HT1080 (cell line): ENCODE data around the gene EHD2. TPM values are rescaled to one million over a fixed set of nuclear protein-coding genes. Genes with fewer than 3 reads are reported as not detected.
"Not testable (repeated sequence)": the region's sequence is repeated elsewhere in the genome, so short reads cannot be mapped to it uniquely, and the experiment has no call there.

ENCODE experiments used
- DNase-seq: peaks from one replicate; pipeline ENCODE4 v3.0.0-alpha.2; 2015; ENCODE audit warnings: low read depth
- total RNA-seq: library from RNA; depleted of rRNA; stranded (reverse); fragments of >200 nt; shearing (Covaris generic); gene quantifications from 2 replicates; pipeline ENCODE4 v1.2.3, GENCODE V29; 2014

EHD2 gene
- total RNA-seq, 1 experiment from 2014 or later = 36.2 TPM

- no peak for DNase-seq
Measured at GRCh38 chr19:47714339-47714738, 1.1 kb downstream of the EHD2 start.

DNA sequence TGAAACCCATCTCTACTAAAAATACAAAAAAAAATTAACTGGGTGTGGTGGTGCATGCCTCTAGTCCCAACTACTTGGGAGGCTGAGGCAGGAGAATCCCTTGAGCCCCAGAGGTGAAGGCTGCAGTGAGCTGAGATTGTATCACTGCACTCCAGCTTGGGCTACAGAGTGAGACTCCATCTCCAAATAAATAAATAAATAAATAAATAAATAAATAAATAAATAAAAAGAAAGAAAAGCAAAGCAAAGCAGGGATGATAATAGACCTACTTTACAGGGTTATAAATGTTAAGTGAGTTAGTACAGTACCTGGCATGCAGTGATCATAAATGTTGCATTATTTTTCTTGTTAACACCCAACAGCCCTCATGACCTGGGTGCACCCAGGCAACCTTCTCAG lies 1.6 kb downstream of the EHD2 start:
- DNase-seq = not testable (repeated sequence)

DNA sequence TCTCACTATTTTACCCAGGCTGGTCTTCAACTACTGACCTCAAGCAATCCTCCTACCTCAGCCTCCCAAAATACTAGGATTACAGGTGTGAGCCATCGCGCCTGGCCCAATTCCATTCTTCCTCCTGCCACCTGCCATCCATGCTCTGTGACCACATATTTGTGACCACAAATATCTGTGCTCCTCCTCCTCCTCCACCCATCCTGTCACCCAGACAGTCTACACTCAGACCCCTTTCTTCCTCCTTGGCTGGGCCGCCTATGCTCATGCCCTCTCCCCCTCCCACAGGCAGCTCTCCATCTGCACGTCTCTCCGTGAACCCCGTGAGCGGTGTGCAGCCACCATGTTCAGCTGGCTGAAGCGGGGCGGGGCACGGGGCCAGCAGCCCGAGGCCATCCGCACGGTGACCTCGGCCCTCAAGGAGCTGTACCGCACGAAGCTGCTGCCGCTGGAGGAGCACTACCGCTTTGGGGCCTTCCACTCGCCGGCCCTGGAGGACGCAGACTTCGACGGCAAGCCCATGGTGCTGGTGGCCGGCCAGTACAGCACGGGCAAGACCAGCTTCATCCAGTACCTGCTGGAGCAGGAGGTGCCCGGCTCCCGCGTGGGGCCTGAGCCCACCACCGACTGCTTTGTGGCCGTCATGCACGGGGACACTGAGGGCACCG lies 3.2 kb downstream of the EHD2 start:
- DNase-seq = no peak

- DNase-seq = not testable (repeated sequence)
Measured at GRCh38 chr19:47718415-47719046, 5.3 kb downstream of the EHD2 start.

DNA sequence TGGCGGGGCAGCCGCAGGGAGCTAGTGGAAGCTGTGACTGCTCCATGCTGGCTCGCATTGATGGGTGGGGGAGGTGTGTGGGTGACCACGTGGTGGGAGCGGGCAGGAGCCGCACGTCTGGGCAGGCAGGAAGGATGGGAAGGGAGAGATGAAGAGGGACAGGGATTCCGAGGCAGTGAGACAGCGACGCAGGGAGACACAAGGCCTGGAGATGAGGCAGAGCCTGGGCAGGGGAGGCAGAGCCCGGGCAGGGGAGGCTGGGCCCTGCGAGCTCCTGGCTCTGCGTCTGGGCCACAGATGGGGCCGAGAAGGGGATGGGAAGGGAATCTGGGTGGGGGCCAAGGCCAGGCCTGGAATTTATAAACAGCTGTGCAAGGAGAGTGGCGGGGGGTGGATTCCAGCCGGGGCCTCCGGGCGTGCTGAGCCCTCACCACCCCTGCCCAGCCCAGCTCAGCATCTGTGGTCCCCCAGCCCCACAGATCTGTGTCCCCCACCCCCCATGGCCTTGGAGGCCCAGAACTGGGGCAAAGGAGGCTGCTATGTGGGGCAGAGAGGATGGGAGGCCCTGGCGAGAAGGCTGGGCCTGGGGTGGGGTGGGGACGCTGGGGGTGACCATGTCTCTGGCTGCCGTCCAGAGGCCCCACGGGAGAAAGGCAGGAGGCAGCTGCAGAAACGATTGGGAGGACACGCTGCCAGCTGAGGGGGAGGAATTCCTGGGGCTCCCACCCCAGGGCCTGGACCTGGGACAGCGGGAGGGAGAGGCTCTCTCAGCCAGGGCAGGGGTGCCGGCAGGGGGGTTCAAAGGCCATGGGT lies 6.0 kb downstream of the EHD2 start:
- peak; percentile 88 for DNase-seq

GRCh38 chr19:47720669-47721422 lies 7.6 kb downstream of the EHD2 start:
- no peak for DNase-seq

DNA sequence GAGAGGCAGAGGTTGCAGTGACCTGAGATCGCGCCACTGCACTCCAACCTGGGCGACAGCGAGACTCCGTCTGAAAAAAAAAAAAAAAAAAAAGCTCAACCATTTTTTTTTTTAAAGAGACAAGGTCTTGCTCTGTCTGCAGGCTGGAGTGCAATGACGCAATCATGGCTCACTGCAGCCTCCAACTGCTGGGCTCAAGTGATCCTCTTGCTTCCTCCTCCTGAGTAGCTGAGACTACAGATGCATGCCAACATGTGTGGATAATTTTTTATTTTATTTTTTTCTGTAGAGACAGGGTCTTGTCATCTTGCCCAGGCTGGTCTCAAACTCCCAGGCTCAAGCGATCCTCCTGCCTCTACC lies 10.3 kb downstream of the EHD2 start:
- DNase-seq = peak; percentile 91

- DNase-seq = no peak
Measured at GRCh38 chr19:47725759-47726401, 12.7 kb downstream of the EHD2 start.

GRCh38 chr19:47726467-47726866 lies 13.2 kb downstream of the EHD2 start:
- DNase-seq = peak; percentile 65

GRCh38 chr19:47728295-47728694 lies 15.1 kb downstream of the EHD2 start:
- DNase-seq = not testable (repeated sequence)

DNA sequence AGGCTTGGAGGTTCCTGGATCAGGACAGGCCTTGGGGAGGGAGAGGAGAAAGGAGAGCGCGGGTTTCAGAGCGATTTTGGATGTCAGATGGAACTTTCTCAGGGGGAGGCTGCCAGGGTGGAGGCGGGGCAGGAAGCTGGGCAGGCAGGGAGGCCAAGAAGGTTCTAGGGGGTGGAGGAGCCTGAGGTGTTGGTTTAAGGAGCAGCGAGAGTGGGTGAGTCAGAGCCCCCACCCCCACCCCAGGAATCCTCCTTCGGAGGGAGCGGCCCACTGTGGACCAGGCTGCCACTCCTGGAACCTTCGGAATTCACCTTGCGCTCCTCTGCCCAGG lies 16.2 kb downstream of the EHD2 start:
- peak; percentile 93 for DNase-seq

- DNase-seq = no peak
Measured at GRCh38 chr19:47729799-47730520, 16.7 kb downstream of the EHD2 start.

DNA sequence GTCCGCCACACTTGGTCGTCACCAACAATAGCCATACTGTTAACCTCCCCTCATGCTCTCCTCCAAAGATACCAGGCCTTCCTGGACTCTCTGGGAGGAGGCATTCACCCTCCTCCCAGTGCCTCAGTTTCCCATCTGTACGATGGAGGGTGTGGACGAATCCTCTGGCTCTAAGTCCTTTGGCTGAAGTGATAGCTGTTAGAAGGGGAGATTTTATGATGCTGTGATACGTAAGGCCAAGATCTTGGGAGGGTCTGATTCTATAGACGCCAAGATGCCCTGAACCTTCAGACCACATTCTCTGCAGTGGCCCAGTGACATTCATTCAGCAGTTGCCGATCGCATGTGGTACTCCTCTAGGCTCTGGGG lies 17.3 kb downstream of the EHD2 start:
- DNase-seq = no peak

- no peak for DNase-seq
Measured at GRCh38 chr19:47730910-47731309, 17.7 kb downstream of the EHD2 start.

GRCh38 chr19:47735131-47735530 lies 21.9 kb downstream of the EHD2 start:
- DNase-seq = no peak

DNA sequence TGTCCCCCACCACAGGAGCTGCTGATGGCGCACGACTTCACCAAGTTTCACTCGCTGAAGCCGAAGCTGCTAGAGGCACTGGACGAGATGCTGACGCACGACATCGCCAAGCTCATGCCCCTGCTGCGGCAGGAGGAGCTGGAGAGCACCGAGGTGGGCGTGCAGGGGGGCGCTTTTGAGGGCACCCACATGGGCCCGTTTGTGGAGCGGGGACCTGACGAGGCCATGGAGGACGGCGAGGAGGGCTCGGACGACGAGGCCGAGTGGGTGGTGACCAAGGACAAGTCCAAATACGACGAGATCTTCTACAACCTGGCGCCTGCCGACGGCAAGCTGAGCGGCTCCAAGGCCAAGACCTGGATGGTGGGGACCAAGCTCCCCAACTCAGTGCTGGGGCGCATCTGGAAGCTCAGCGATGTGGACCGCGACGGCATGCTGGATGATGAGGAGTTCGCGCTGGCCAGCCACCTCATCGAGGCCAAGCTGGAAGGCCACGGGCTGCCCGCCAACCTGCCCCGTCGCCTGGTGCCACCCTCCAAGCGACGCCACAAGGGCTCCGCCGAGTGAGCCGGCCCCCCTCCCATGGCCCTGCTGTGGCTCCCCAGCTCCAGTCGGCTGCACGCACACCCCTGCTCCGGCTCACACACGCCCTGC lies 27.8 kb downstream of the EHD2 start:
- DNase-seq = no peak

DNA sequence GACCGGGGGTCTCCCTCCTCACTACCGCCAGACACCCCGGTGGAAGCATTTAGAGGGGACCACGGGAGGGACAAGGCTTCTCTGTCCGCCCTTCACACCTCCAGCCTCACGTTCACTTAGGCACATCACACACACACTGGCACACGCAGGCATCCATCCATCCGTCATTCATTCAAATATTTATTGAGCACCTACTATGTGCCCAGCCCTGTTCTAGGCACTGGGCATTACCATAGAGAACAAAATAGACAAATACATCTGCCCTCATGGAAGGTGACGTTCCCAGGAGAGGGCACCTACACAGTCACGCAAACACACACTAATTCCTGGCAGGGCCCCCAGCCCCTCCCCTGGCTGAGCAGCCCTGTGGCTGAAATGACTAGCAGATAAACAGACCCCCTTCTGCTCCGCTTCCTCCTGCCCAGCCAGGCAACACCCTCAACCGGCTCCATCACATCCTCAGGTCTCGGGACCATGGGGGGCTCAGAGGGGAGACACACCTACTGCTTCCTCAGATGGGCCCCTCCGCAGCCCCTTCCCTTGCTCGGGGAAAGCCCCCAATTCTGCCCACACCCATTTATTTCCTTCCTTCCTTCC lies 28.4 kb downstream of the EHD2 start:
- DNase-seq = no peak

- no peak for DNase-seq
Measured at GRCh38 chr19:47742634-47743033, 29.4 kb downstream of the EHD2 start.

GRCh38 chr19:47745010-47745901 lies 32.0 kb downstream of the EHD2 start, which contains the start of gene NOP53:
TSS of gene NOP53 (plus strand) at chr19:47745546. CDS start at chr19:47745560, 14 bp downstream.
- DNase-seq = peak; percentile 94
